Dedifferentiated amniotic fluid mesenchymal stem cell (primary cell): Measurements from ENCODE around the gene CCHCR1.

ENCODE experiments used
- DNase-seq: peaks from one replicate; pipeline ENCODE4 v3.0.0-alpha.2; 2016; ENCODE audit errors: extremely low spot score

Gene CCHCR1

DNA sequence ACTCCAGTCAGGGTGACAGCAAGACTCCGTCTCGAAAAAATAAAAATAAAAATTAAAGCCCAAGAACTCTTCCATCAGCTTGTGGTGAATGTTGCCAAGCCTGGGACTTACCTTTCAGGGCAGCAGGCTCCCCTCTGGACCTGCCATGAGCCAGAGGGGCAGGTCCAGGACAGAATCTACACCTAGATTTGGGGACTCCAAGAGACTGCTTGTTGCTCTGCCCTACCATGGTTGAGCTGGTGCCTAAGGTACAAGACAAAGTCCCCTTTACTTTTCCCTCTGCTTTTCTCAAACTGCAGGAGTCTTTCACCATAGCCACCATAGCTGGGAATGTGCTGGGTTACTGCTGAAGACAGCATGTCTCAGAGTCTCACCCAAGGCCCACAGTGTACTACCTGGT is 54.5 kb downstream of the CCHCR1 start:
- DNase-seq: no peak

GRCh38 chr6:31098449-31098938 is 59.1 kb downstream of the CCHCR1 start:
- no peak for DNase-seq

GRCh38 chr6:31096656-31097055 is 60.9 kb downstream of the CCHCR1 start:
- no peak for DNase-seq

GRCh38 chr6:31096215-31096614 is 61.4 kb downstream of the CCHCR1 start:
- no peak for DNase-seq

DNA sequence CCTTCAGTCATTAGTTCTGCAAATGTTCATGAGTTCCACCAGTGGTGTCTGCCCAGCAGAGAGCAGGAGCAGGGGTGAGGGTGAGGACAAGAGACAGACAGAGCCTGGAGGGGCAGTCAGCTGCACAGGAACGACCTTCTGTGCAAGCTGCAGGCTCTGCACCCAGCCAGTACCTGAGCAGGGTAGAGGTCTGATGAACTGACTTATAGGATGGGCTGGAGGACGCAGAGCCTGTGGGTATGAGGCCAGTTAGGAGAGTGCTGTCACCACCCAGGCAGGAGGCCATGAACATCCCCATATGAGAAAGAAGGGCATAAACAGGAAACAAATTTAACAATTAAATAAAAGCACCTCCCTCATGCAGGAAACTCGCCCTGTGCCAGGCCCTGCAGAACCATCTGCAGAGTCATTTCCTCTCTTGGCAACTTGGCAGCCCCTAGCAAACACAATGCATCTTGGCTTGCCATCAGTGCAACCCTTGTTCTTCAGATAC is 63.2 kb downstream of the CCHCR1 start:
- DNase-seq: no peak

DNA sequence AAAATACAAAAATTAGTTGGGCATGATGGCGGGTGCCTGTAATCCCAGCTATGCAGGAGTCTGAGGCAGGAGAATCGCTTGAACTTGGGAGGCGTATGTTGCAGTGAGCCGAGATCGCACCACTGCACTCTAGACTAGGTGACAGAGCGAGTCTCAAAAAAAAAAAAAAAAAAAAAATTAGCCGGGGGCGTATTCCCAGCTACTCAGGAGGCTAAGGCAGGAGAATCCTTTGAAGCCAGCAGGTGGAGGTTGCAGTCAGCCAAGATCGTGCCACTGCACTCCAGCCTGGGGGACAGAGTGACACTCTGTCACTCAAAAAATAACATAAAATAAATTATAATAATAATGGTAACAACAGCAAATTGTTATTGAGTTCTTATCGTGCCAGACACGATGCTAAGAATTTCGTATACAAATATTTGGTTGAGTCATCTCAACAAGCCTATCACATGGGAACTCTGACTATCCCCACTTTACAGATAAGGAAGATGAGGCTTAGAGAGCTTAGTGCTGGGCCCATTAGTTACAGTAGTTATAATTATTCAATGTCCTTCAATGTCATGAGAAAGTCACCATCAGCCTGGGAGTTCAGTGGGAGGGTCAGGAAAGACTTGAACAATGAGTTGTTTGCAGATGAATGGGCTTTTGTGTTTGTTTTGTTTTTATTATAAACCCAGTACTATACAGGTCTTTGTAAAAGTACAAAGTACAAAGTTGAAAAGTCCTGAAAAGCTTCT is 64.7 kb downstream of the CCHCR1 start:
- DNase-seq: no peak
